Smooth muscle cell (in vitro differentiated cells): Measurements from ENCODE around the gene TRPT1. TPM values are rescaled to one million over a fixed set of nuclear protein-coding genes. Genes with fewer than 3 reads are reported as not detected.

ENCODE experiments used
- DNase-seq: peaks from one replicate; lab custom pipeline; 2025; ENCODE audit not compliant: unreplicated experiment; lab: John Stamatoyannopoulos, UW
- H2AFZ ChIP-seq: fragments of 200-600 bp; sonication (generic); 2 replicates; pipeline ENCODE4 v1.6.0; 2016; ENCODE audit warnings: antibody characterized with exemption, low read depth, mild to moderate bottlenecking
- H3F3A ChIP-seq: fragments of 200-600 bp; sonication (generic); 2 replicates; pipeline ENCODE4 v1.6.0; 2017; ENCODE audit warnings: antibody characterized with exemption, low read depth
- H3K27ac ChIP-seq: fragments of 200-600 bp; sonication (generic); 2 replicates; pipeline ENCODE4 v1.5.1; 2016; ENCODE audit warnings: low read depth, mild to moderate bottlenecking
- H3K27me3 ChIP-seq: fragments of 200-600 bp; sonication (generic); 2 replicates; pipeline ENCODE4 v1.6.1; 2016; ENCODE audit warnings: low read depth, mild to moderate bottlenecking
- H3K36me3 ChIP-seq: fragments of 200-600 bp; sonication (generic); 2 replicates; pipeline ENCODE4 v1.5.1; 2016; ENCODE audit warnings: low read depth
- H3K4me1 ChIP-seq: fragments of 200-600 bp; sonication (generic); 2 replicates; pipeline ENCODE4 v1.5.1; 2016; ENCODE audit warnings: low read depth
- H3K4me2 ChIP-seq: fragments of 200-600 bp; sonication (generic); 2 replicates; pipeline ENCODE4 v1.6.0; 2016; ENCODE audit warnings: mild to moderate bottlenecking
- H3K4me3 ChIP-seq: fragments of 200-600 bp; sonication (generic); 2 replicates; pipeline ENCODE4 v1.5.1; 2016; ENCODE audit warnings: mild to moderate bottlenecking
- H3K79me2 ChIP-seq: fragments of 200-600 bp; sonication (generic); 2 replicates; pipeline ENCODE4 v1.6.0; 2016; ENCODE audit warnings: low read depth, mild to moderate bottlenecking
- H3K9ac ChIP-seq: fragments of 200-600 bp; sonication (generic); 2 replicates; pipeline ENCODE4 v1.6.0; 2016; ENCODE audit warnings: low read depth
- H3K9me3 ChIP-seq: fragments of 200-600 bp; sonication (generic); replicated peaks from 2 replicates; pipeline ENCODE4 v1.5.1; 2016; ENCODE audit warnings: low read depth
- H4K20me1 ChIP-seq: fragments of 200-600 bp; sonication (generic); 2 replicates; pipeline ENCODE4 v1.6.0; 2016; ENCODE audit warnings: low read depth
- WGBS: methylation state at CpG from one replicate; pipeline ENCODE4 v1.1.7; 2016; ENCODE audit warnings: low lambda C conversion rate; 5-methylcytosine and 5-hydroxymethylcytosine counted together
- polyA plus RNA-seq: library from polyadenylated mRNA; unstranded; fragments of >200 nt; fragmentation: Nextera tagmentation; extraction: Ambion mirVana; gene quantifications from 2 replicates; pipeline ENCODE4 v1.2.1, GENCODE V29; 2016
- total RNA-seq: library from RNA; depleted of rRNA; stranded (reverse); fragments of >200 nt; gene quantifications from 2 replicates; pipeline ENCODE4 v1.2.3, GENCODE V29; 2014
- TF ChIP-seq, protein P1 (sequence below): fragments of 200-600 bp; sonication (generic); IDR thresholded peaks from 2 replicates; pipeline ENCODE4 v1.5.1; 2017; ENCODE audit warnings: borderline replicate concordance, mild to moderate bottlenecking, antibody characterized with exemption; ENCODE audit not compliant: insufficient read depth, poor library complexity, severe bottlenecking

The TRPT1 gene
- total and polyA plus RNA-seq, 2 experiments from 2014 or later: 52.6 to 65.6 TPM

GRCh38 chr11:64261556-64262080, 35.6 kb upstream of the TRPT1 start:
- DNase-seq: no peak
- no peaks in the 10 kb centered on the region for H3K36me3 ChIP-seq
- TF ChIP-seq, protein P1, sequence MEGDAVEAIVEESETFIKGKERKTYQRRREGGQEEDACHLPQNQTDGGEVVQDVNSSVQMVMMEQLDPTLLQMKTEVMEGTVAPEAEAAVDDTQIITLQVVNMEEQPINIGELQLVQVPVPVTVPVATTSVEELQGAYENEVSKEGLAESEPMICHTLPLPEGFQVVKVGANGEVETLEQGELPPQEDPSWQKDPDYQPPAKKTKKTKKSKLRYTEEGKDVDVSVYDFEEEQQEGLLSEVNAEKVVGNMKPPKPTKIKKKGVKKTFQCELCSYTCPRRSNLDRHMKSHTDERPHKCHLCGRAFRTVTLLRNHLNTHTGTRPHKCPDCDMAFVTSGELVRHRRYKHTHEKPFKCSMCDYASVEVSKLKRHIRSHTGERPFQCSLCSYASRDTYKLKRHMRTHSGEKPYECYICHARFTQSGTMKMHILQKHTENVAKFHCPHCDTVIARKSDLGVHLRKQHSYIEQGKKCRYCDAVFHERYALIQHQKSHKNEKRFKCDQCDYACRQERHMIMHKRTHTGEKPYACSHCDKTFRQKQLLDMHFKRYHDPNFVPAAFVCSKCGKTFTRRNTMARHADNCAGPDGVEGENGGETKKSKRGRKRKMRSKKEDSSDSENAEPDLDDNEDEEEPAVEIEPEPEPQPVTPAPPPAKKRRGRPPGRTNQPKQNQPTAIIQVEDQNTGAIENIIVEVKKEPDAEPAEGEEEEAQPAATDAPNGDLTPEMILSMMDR: no peak
- H3F3A ChIP-seq: no peaks in the 10 kb centered on the region
- no peaks in the 10 kb centered on the region for H3K79me2 ChIP-seq
- no peaks in the 10 kb centered on the region for H3K9me3 ChIP-seq
- no peaks in the 10 kb centered on the region for H3K27me3 ChIP-seq
- H2AFZ ChIP-seq: no peak overlapping the region
- no peak overlapping the region for H3K27ac ChIP-seq
- H3K4me1 ChIP-seq: no peaks in the 10 kb centered on the region
- H3K9ac ChIP-seq: no peak overlapping the region
- no peak overlapping the region for H3K4me3 ChIP-seq
- peaks cover 1% of the 10 kb centered on the region for H4K20me1 ChIP-seq
- WGBS: 99% methylated on average over 11 of the region's 18 CpGs
- H3K4me2 ChIP-seq: no peak overlapping the region

GRCh38 chr11:64260147-64260708, 34.2 kb upstream of the TRPT1 start:
- H3K27ac ChIP-seq: no peak overlapping the region
- H3K4me2 ChIP-seq: no peak overlapping the region
- no peak overlapping the region for H3K9ac ChIP-seq
- no peaks in the 10 kb centered on the region for H3K36me3 ChIP-seq
- TF ChIP-seq, protein P1: no peak
- peaks cover 5% of the 10 kb centered on the region for H4K20me1 ChIP-seq
- no peaks in the 10 kb centered on the region for H3F3A ChIP-seq
- no peaks in the 10 kb centered on the region for H3K9me3 ChIP-seq
- H3K79me2 ChIP-seq: no peaks in the 10 kb centered on the region
- no peak overlapping the region for H3K4me3 ChIP-seq
- H2AFZ ChIP-seq: no peak overlapping the region
- no peaks in the 10 kb centered on the region for H3K4me1 ChIP-seq
- H3K27me3 ChIP-seq: no peaks in the 10 kb centered on the region
- WGBS: 97% methylated on average over 6 of the region's 6 CpGs
- no peak for DNase-seq

DNA sequence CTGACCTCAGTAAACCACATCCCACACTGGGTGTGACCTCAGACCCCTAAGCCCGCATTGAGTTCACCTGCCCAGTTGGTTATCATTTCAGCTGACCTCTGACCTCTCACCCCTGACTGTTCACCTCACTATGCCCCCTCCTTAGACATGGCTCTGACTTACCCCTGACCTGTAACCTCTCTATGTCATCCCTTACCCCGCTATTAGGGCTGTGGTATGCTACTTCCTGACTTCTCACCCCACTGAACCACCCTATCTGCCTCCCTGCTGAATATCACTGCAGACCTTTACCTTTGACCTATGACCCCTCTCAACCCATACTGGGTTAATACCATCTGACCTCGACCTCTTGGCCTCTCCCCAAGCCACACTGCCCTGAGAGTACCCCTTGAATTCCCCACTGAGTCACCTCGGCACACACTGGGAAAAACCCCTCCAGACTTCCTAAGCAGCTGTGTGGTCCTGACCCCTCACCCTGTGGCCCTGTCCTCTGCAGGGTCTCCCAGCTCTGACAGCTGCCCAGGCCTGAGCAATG, 33.6 kb upstream of the TRPT1 start:
- no peaks in the 10 kb centered on the region for H3F3A ChIP-seq
- TF ChIP-seq, protein P1: no peak
- H2AFZ ChIP-seq: no peak overlapping the region
- no peak for DNase-seq
- H4K20me1 ChIP-seq: peaks cover 7% of the 10 kb centered on the region
- no peaks in the 10 kb centered on the region for H3K27me3 ChIP-seq
- H3K4me3 ChIP-seq: no peak overlapping the region
- no peak overlapping the region for H3K4me2 ChIP-seq
- no peaks in the 10 kb centered on the region for H3K4me1 ChIP-seq
- WGBS: 96% methylated on average over 4 of the region's 4 CpGs
- H3K36me3 ChIP-seq: no peaks in the 10 kb centered on the region
- H3K79me2 ChIP-seq: no peaks in the 10 kb centered on the region
- H3K9ac ChIP-seq: no peak overlapping the region
- H3K27ac ChIP-seq: no peak overlapping the region
- H3K9me3 ChIP-seq: no peaks in the 10 kb centered on the region
